Thyroid gland (tissue), 4 donors: ENCODE data around the gene NRAS.

Source experiments
- POLR2A ChIP-seq, 2 donors: fragments of 450-650 bp; IDR thresholded peaks; one replicate each; pipeline ENCODE4 v1.6.1; 2017; ENCODE audit warnings: antibody characterized with exemption in 2 of 2, mild to moderate bottlenecking in 2 of 2, moderate library complexity in 1 of 2
- TF ChIP-seq, protein P1 (sequence below), 6 experiments: fragments of 200-600 bp in 3 of 6; fragments of 450-650 bp in 3 of 6; sonication (generic) in 3 of 6; IDR thresholded peaks; one replicate each; pipeline ENCODE4 v1.5.1; 2016 to 2019; ENCODE audit warnings: antibody characterized with exemption in 6 of 6, mild to moderate bottlenecking in 2 of 6, inconsistent platforms in 1 of 6, moderate library complexity in 1 of 6

- TF ChIP-seq, protein P1, sequence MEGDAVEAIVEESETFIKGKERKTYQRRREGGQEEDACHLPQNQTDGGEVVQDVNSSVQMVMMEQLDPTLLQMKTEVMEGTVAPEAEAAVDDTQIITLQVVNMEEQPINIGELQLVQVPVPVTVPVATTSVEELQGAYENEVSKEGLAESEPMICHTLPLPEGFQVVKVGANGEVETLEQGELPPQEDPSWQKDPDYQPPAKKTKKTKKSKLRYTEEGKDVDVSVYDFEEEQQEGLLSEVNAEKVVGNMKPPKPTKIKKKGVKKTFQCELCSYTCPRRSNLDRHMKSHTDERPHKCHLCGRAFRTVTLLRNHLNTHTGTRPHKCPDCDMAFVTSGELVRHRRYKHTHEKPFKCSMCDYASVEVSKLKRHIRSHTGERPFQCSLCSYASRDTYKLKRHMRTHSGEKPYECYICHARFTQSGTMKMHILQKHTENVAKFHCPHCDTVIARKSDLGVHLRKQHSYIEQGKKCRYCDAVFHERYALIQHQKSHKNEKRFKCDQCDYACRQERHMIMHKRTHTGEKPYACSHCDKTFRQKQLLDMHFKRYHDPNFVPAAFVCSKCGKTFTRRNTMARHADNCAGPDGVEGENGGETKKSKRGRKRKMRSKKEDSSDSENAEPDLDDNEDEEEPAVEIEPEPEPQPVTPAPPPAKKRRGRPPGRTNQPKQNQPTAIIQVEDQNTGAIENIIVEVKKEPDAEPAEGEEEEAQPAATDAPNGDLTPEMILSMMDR (IDR thresholded peaks at IDR 0.05), result no peak
- TF ChIP-seq POLR2A (IDR thresholded peaks at IDR 0.05), result no peak
Measured at GRCh38 chr1:114685851-114686250, 30.7 kb downstream of the NRAS start.
